Kidney tubule cell (primary cell): Measurements from ENCODE around the gene C5orf52.
"Not testable (repeated sequence)": the region's sequence is repeated elsewhere in the genome, so short reads cannot be mapped to it uniquely, and the experiment has no call there.

Experiments
- DNase-seq: peaks from one replicate; pipeline ENCODE4 v3.0.0-alpha.2; 2018; ENCODE audit warnings: low spot score

The C5orf52 gene

GRCh38 chr5:157677931-157678330, 6.6 kb downstream of the C5orf52 start:
- no peak for DNase-seq

- no peak for DNase-seq
These were observed 8.5 kb downstream of the C5orf52 start for GRCh38 chr5:157679801-157680200.

GRCh38 chr5:157680239-157680638, 8.9 kb downstream of the C5orf52 start:
- no peak for DNase-seq

- DNase-seq: no peak
These were observed 9.7 kb downstream of the C5orf52 start for GRCh38 chr5:157681048-157681447.

- no peak for DNase-seq
These were observed 10.9 kb downstream of the C5orf52 start for GRCh38 chr5:157682257-157682656.

GRCh38 chr5:157686276-157687197, 15.2 kb downstream of the C5orf52 start:
- DNase-seq: not testable (repeated sequence)

GRCh38 chr5:157687198-157687554, 15.8 kb downstream of the C5orf52 start:
- DNase-seq: no peak

- DNase-seq: no peak
These were observed 18.8 kb downstream of the C5orf52 start for GRCh38 chr5:157689942-157690689.

- no peak for DNase-seq
These were observed 19.5 kb downstream of the C5orf52 start for GRCh38 chr5:157690690-157691433.

- DNase-seq: not testable (repeated sequence)
These were observed 22.5 kb downstream of the C5orf52 start for GRCh38 chr5:157693816-157694215.

- DNase-seq: not testable (repeated sequence)
These were observed 24.8 kb downstream of the C5orf52 start for GRCh38 chr5:157696154-157696553.

- not testable (repeated sequence) for DNase-seq
These were observed 27.3 kb downstream of the C5orf52 start for GRCh38 chr5:157698674-157699073.

GRCh38 chr5:157703736-157704135, 32.4 kb downstream of the C5orf52 start:
- peak; percentile 39 for DNase-seq

GRCh38 chr5:157708866-157709265, 37.5 kb downstream of the C5orf52 start:
- DNase-seq: no peak

- no peak for DNase-seq
These were observed 38.0 kb downstream of the C5orf52 start for GRCh38 chr5:157709346-157709745.

- no peak for DNase-seq
These were observed 39.1 kb downstream of the C5orf52 start for GRCh38 chr5:157710431-157710830.

GRCh38 chr5:157710882-157711281, 39.5 kb downstream of the C5orf52 start:
- DNase-seq: peak; percentile 75

GRCh38 chr5:157713830-157714595, 42.7 kb downstream of the C5orf52 start:
- no peak for DNase-seq

- DNase-seq: no peak
These were observed 43.2 kb downstream of the C5orf52 start for GRCh38 chr5:157714596-157714864.

GRCh38 chr5:157718519-157718918, 47.2 kb downstream of the C5orf52 start:
- DNase-seq: peak; percentile 60

- DNase-seq: no peak
These were observed 47.9 kb downstream of the C5orf52 start for GRCh38 chr5:157719245-157719644.

GRCh38 chr5:157721159-157721558, 49.8 kb downstream of the C5orf52 start:
- no peak for DNase-seq
